GM12878 (cell line): ENCODE results near the gene EEIG2. TPM values are rescaled to one million over a fixed set of nuclear protein-coding genes. Genes with fewer than 3 reads are reported as not detected.
"Not testable (repeated sequence)": the region's sequence is repeated elsewhere in the genome, so short reads cannot be mapped to it uniquely, and the experiment has no call there.

Experiments
- ATAC-seq: fragments of 200-7000 bp; cut with Tn5 transposase; 3 replicates; pipeline ENCODE4 v1.9.1; 2020; ENCODE audit warnings: mild to moderate bottlenecking, moderate library complexity
- BruUV-seq: library from RNA; stranded (reverse); fragments of 400-500 nt; replicated peaks from 2 replicates; lab custom pipeline; 2021; lab: Mats Ljungman, UMichigan
- CTCF ChIA-PET: fragments of 300-600 bp; sonication (Branson Sonifier 250); formaldehyde crosslinking; extraction: SDS; loops from one replicate; lab custom pipeline; 2021; ENCODE audit warnings: inconsistent platforms; lab: Yijun Ruan, JAX
- POLR2A ChIA-PET: fragments of 350-600 bp; formaldehyde crosslinking; extraction: SDS; loops from one replicate; lab custom pipeline; 2021; ENCODE audit warnings: inconsistent platforms; lab: Charles Lee
- RAD21 ChIA-PET: fragments of 300-600 bp; sonication (Branson Sonifier 250); formaldehyde crosslinking; loops from one replicate; lab custom pipeline; 2023; ENCODE audit warnings: antibody characterized with exemption; ENCODE audit not compliant: unreplicated experiment; lab: Charles Lee
- SMC1A ChIA-PET: fragments of 300-600 bp; sonication (Branson Sonifier 250); formaldehyde crosslinking; loops from one replicate; lab custom pipeline; 2023; ENCODE audit not compliant: unreplicated experiment, uncharacterized antibody; lab: Charles Lee
- DNase-seq: peaks from one replicate; pipeline ENCODE4 v3.0.0-alpha.2; 2011; ENCODE audit warnings: low read depth, low spot score
- FAIRE-seq: peaks from 3 replicates; lab custom pipeline; 2011; peaks lifted over from hg19 to GRCh38; lab: Jason Lieb, UNC
- H2AFZ ChIP-seq: 2 replicates; pipeline ENCODE4 v1.6.0; 2011; ENCODE audit warnings: low read depth, low read length, control low read depth; ENCODE audit not compliant: control insufficient read depth
- H3K27ac ChIP-seq: 2 replicates; pipeline ENCODE4 v1.5.1; 2011; ENCODE audit warnings: control low read depth; ENCODE audit not compliant: control insufficient read depth, insufficient read depth
- H3K27me3 ChIP-seq, 2 experiments: replicated peaks in 1 of 2; 2 replicates each; pipeline versions ENCODE4 v1.6.0 to v1.6.1; 2011; ENCODE audit warnings: low read length in 1 of 2; ENCODE audit not compliant: control insufficient read depth in 2 of 2, insufficient read depth in 2 of 2
- H3K36me3 ChIP-seq, 2 experiments: 2 replicates each; pipeline ENCODE4 v1.5.1; 2011; ENCODE audit warnings: low read length in 1 of 2; ENCODE audit not compliant: control insufficient read depth in 2 of 2, insufficient read depth in 2 of 2
- H3K4me1 ChIP-seq: 2 replicates; pipeline ENCODE4 v1.6.1; 2011; ENCODE audit warnings: mild to moderate bottlenecking, low read length, moderate library complexity, mixed read lengths; ENCODE audit not compliant: control insufficient read depth, insufficient read depth
- H3K4me2 ChIP-seq: 2 replicates; pipeline ENCODE4 v1.6.0; 2011; ENCODE audit warnings: control low read depth; ENCODE audit not compliant: control insufficient read depth, insufficient read depth
- H3K4me3 ChIP-seq: fragments of 200-600 bp; sonication (generic); 2 replicates; pipeline ENCODE4 v1.5.1; 2016
- H3K79me2 ChIP-seq: 2 replicates; pipeline ENCODE4 v1.6.0; 2011; ENCODE audit warnings: low read length; ENCODE audit not compliant: control insufficient read depth, insufficient read depth
- H3K9ac ChIP-seq: 2 replicates; pipeline ENCODE4 v1.8.0; 2011; ENCODE audit warnings: low read length, control low read depth, mixed read lengths; ENCODE audit not compliant: control insufficient read depth, insufficient read depth
- H3K9me3 ChIP-seq: replicated peaks from 3 replicates; pipeline ENCODE4 v1.5.1; 2011; ENCODE audit warnings: mild to moderate bottlenecking, low read length; ENCODE audit not compliant: control insufficient read depth, insufficient read depth
- H4K20me1 ChIP-seq: 2 replicates; pipeline ENCODE4 v1.6.0; 2011; ENCODE audit not compliant: control insufficient read depth, insufficient read depth
- HCFC1 ChIP-seq: fragments of 150-350 bp; IDR thresholded peaks from 2 replicates; pipeline ENCODE4 v1.6.1; 2014; ENCODE audit warnings: low read length
- IKZF2 ChIP-seq, 2 experiments: fragments of 450-650 bp; IDR thresholded peaks; 2 replicates each; pipeline ENCODE4 v1.6.1; 2017; ENCODE audit warnings: mild to moderate bottlenecking in 2 of 2, moderate library complexity in 2 of 2
- POU2F2 ChIP-seq: IDR thresholded peaks from 3 replicates; pipeline ENCODE4 v1.6.1; 2011; ENCODE audit warnings: low read depth, mild to moderate bottlenecking, low read length, borderline replicate concordance
- RB1 ChIP-seq: fragments of 450-650 bp; formaldehyde crosslinking; IDR thresholded peaks from 2 replicates; pipeline ENCODE4 v1.6.1; 2017; ENCODE audit warnings: mild to moderate bottlenecking, borderline replicate concordance
- SIX5 ChIP-seq: IDR thresholded peaks from 2 replicates; pipeline ENCODE4 v1.6.1; 2011; ENCODE audit warnings: mild to moderate bottlenecking, low read depth, low read length, moderate library complexity; ENCODE audit not compliant: severe bottlenecking
- WGBS: methylation state at CpG from one replicate; pipeline ENCODE4 v1.1.6; 2016; ENCODE audit warnings: low lambda C conversion rate; ENCODE audit not compliant: insufficient replicate concordance, insufficient coverage; ENCODE audit errors: missing lambda C conversion rate; 5-methylcytosine and 5-hydroxymethylcytosine counted together
- in situ Hi-C: fragments of 300-500 bp; cut with MboI; formaldehyde crosslinking; loops from 9 replicates; pipeline ENCODE4 v1.14.3; 2018; ENCODE audit warnings: mixed read lengths
- intact Hi-C: fragments of 100-400 bp; cut with micrococcal nuclease; formaldehyde crosslinking; loops from one replicate; pipeline ENCODE4 v1.14.2; 2022; ENCODE audit not compliant: unreplicated experiment
- polyA plus RNA-seq, 11 experiments: library from polyadenylated mRNA; depleted of rRNA in 4 of 11; unstranded in 6 of 11; stranded (reverse) in 5 of 11; fragments of >200 nt; fragmentation: Nextera tagmentation in 4 of 11; fragmentation: Illumina TruSeq in 1 of 11; extraction: Ambion mirVana in 4 of 11; extraction: Trizol in 1 of 11; gene quantifications; 1 replicate in 1 of 11; 2 replicates in 10 of 11; pipeline versions ENCODE4 v1.2.1 to v1.2.3, GENCODE V29; 2011 to 2016; ENCODE audit warnings: inconsistent platforms in 2 of 11, missing spikeins in 2 of 11, low read depth in 1 of 11
- total RNA-seq, 4 experiments: library from RNA; depleted of rRNA in 3 of 4; stranded (reverse); fragments of >200 nt in 3 of 4; fragmentation: Illumina TruSeq in 1 of 4; extraction: Trizol in 1 of 4; gene quantifications; 2 replicates each; pipeline versions ENCODE4 v1.2.1 to v1.2.3, GENCODE V29; 2013 to 2021
- TF ChIP-seq, protein P1 (sequence below): fragments of 450-650 bp; IDR thresholded peaks from 2 replicates; pipeline ENCODE4 v1.6.1; 2017; ENCODE audit warnings: low read depth, mild to moderate bottlenecking, moderate library complexity
- TF ChIP-seq, protein P2 (sequence below): fragments of 450-650 bp; IDR thresholded peaks from 2 replicates; pipeline ENCODE4 v1.6.1; 2018; ENCODE audit warnings: borderline replicate concordance, mild to moderate bottlenecking; ENCODE audit not compliant: partially characterized antibody
- TF ChIP-seq, protein P3 (sequence below): fragments of 450-650 bp; IDR thresholded peaks from 2 replicates; pipeline ENCODE4 v1.6.1; 2016; ENCODE audit warnings: mild to moderate bottlenecking

The EEIG2 gene
- total and polyA plus RNA-seq, 10 of the 15 experiments (the other 5 are each of a cell fraction or from before 2014, with no cell fraction given), result 1.4 to 17.2 (median 9.8) TPM

DNA sequence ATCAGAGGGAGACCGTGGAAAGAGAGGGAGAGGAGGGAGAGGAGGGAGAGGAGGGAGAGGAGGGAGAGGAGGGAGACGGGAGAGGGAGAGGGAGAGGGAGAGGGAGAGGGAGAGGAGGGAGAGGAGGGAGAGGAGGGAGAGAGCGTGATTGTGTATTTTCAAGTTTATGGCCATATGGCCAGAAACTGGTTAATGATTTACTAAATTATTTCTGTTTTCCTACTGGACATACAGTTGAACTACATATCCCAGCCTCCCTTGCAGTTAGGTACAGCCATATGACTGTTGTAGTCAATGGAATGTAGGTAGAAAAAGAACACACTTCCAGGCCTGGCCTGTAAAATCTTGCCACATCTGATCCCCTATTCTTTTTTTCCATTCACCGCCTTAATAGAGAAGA is 23.1 kb upstream of the EEIG2 start:
- DNase-seq, H2AFZ ChIP-seq, BruUV-seq, H3K4me3 ChIP-seq, H3K79me2 ChIP-seq, H3K27me3 ChIP-seq, FAIRE-seq, intact Hi-C loops, RAD21 ChIA-PET, H3K9me3 ChIP-seq, H3K27ac ChIP-seq, POLR2A ChIA-PET, H3K9ac ChIP-seq, H3K36me3 ChIP-seq, CTCF ChIA-PET, H3K4me2 ChIP-seq, H3K4me1 ChIP-seq, H4K20me1 ChIP-seq: not testable (repeated sequence)
- peak; percentile 58; the same call in 1 of the 2 replicates for TF ChIP-seq HCFC1
- TF ChIP-seq SIX5, result peak; percentile 48
- peak; percentile 59 for ATAC-seq
- WGBS, result 63% methylated on average over 3 of the region's 4 CpGs
- in situ Hi-C loops, result loop anchor here (25.0 kb wide), 1 partner anchor 1074 kb away; no protein-coding TSS in a partner anchor
- SMC1A ChIA-PET, result interaction anchor here (3.0 kb wide), 1 partner anchor 14 kb away, joined by 19 read pairs; no protein-coding TSS in a partner anchor

DNA sequence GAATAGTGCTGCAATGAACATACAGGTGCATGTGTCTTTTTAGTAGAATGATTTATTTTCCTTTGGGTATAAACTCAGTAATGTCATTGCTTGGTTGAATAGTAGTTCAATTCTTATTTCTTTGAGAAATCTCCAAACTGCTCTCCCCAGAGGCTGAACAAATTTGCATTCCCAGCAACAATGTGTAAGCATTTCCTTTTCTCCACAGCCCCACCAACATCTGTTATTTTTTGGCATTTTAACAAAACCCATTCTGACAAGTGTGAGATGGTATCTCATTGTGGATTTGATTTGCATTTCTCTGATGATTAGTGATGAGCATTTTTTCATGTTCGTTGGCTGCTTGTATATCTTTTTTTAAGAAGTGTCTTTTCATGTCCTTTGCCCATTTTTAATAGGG is 21.9 kb upstream of the EEIG2 start:
- Histone ChIP-seq H3K27ac (no peak overlapping the region), H3K79me2 (no peaks in the 10 kb centered on the region), H3K9me3 (no peaks in the 10 kb centered on the region), H3K9ac (no peak overlapping the region), H3K4me1 (peaks cover 6% of the 10 kb centered on the region), H3K36me3 (no peaks in the 10 kb centered on the region), H2AFZ (no peak overlapping the region), H3K27me3 (no peaks in the 10 kb centered on the region), H3K4me3 (no peak overlapping the region), H3K4me2 (peak overlapping the region; percentile 32; the same call in 1 of the 2 replicates), H4K20me1 (no peaks in the 10 kb centered on the region)
- intact Hi-C loops, result no loop called here
- ChIA-PET SMC1A (interaction anchor here (0.9 to 3.0 kb wide), 3 partner anchors 13 to 22 kb away, joined by 3 to 19 read pairs (median 11); partner anchors contain the start of gene EEIG2), POLR2A (interaction anchor here (1.4 kb wide), 1 partner anchor 11 kb away, joined by 3 read pairs; no protein-coding TSS in a partner anchor), CTCF (interaction anchor here (1.5 kb wide), 1 partner anchor 25 kb away, joined by 4 read pairs; no protein-coding TSS in a partner anchor), RAD21 (interaction anchor here (1.2 to 1.8 kb wide), 2 partner anchors 14 to 23 kb away, joined by 5 to 8 read pairs; no protein-coding TSS in a partner anchor)
- DNase-seq (no peak), FAIRE-seq (no peak), ATAC-seq (peak; percentile 30; the same call in 2 of the 3 replicates)
- 4% methylated on average over 1 of the region's 1 CpG for WGBS
- in situ Hi-C loops, result loop anchor here (25.0 kb wide), 1 partner anchor 1076 kb away; no protein-coding TSS in a partner anchor
- BruUV-seq, result no TSS peak
- TF ChIP-seq, protein P1, sequence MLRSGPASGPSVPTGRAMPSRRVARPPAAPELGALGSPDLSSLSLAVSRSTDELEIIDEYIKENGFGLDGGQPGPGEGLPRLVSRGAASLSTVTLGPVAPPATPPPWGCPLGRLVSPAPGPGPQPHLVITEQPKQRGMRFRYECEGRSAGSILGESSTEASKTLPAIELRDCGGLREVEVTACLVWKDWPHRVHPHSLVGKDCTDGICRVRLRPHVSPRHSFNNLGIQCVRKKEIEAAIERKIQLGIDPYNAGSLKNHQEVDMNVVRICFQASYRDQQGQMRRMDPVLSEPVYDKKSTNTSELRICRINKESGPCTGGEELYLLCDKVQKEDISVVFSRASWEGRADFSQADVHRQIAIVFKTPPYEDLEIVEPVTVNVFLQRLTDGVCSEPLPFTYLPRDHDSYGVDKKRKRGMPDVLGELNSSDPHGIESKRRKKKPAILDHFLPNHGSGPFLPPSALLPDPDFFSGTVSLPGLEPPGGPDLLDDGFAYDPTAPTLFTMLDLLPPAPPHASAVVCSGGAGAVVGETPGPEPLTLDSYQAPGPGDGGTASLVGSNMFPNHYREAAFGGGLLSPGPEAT, result no peak
- TF ChIP-seq POU2F2 (0 out of 3 replicates have a peak, but pooled peaks have one; percentile 12), IKZF2 (IDR thresholded peaks at IDR 0.05) (peak in 1 of 2 experiments; percentile 13; a peak in 1 of 4 replicates), RB1 (no peak)
- TF ChIP-seq, protein P2, sequence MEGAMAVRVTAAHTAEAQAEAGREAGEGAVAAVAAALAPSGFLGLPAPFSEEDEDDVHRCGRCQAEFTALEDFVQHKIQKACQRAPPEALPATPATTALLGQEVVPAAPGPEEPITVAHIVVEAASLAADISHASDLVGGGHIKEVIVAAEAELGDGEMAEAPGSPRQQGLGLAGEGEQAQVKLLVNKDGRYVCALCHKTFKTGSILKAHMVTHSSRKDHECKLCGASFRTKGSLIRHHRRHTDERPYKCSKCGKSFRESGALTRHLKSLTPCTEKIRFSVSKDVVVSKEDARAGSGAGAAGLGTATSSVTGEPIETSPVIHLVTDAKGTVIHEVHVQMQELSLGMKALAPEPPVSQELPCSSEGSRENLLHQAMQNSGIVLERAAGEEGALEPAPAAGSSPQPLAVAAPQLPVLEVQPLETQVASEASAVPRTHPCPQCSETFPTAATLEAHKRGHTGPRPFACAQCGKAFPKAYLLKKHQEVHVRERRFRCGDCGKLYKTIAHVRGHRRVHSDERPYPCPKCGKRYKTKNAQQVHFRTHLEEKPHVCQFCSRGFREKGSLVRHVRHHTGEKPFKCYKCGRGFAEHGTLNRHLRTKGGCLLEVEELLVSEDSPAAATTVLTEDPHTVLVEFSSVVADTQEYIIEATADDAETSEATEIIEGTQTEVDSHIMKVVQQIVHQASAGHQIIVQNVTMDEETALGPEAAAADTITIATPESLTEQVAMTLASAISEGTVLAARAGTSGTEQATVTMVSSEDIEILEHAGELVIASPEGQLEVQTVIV, result no peak
- TF ChIP-seq, protein P3, sequence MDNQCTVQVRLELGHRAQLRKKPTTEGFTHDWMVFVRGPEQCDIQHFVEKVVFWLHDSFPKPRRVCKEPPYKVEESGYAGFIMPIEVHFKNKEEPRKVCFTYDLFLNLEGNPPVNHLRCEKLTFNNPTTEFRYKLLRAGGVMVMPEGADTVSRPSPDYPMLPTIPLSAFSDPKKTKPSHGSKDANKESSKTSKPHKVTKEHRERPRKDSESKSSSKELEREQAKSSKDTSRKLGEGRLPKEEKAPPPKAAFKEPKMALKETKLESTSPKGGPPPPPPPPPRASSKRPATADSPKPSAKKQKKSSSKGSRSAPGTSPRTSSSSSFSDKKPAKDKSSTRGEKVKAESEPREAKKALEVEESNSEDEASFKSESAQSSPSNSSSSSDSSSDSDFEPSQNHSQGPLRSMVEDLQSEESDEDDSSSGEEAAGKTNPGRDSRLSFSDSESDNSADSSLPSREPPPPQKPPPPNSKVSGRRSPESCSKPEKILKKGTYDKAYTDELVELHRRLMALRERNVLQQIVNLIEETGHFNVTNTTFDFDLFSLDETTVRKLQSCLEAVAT, result no peak
